K562 (cell line): ENCODE measurements around the gene CLTB. TPM values are rescaled to one million over a fixed set of nuclear protein-coding genes. Genes with fewer than 3 reads are reported as not detected.

ENCODE experiments used
- ATAC-seq: fragments of 200-7000 bp; cut with Tn5 transposase; 3 replicates; pipeline ENCODE4 v1.9.1; 2020; ENCODE audit warnings: moderate library complexity
- BruUV-seq: library from RNA; stranded (reverse); fragments of 400-500 nt; replicated peaks from 2 replicates; lab custom pipeline; 2021; lab: Mats Ljungman, UMichigan
- CTCF ChIA-PET: fragments of 300-600 bp; formaldehyde crosslinking; extraction: SDS; loops from one replicate; lab custom pipeline; 2021; ENCODE audit warnings: low intra/inter-chr PET ratio; lab: Yijun Ruan, JAX
- POLR2A ChIA-PET: fragments of 300-600, 350-650 bp; sonication (Branson Sonifier 250); formaldehyde crosslinking; extraction: SDS; loops from one replicate; lab custom pipeline; 2021; ENCODE audit warnings: antibody characterized with exemption, inconsistent platforms; lab: Yijun Ruan, JAX
- DNase-seq, 4 experiments: peaks; one replicate each; pipeline versions ENCODE4 v3.0.0 to v3.0.0-alpha.2; 2011 to 2018; ENCODE audit warnings: low spot score in 3 of 4, mixed read lengths in 3 of 4; ENCODE audit errors: extremely low read depth in 1 of 4
- FAIRE-seq: peaks from 2 replicates; lab custom pipeline; 2011; peaks lifted over from hg19 to GRCh38; lab: Jason Lieb, UNC
- H2AFZ ChIP-seq: 2 replicates; pipeline ENCODE4 v1.6.0; 2011; ENCODE audit warnings: low read depth, low read length, control low read depth, inconsistent platforms
- H3K27ac ChIP-seq: fragments of 200-600 bp; 3 replicates; pipeline ENCODE4 v1.8.0; 2011; ENCODE audit warnings: low read depth, mild to moderate bottlenecking, control low read depth, inconsistent platforms, low read length, moderate library complexity, mixed read lengths; ENCODE audit errors: extremely low read depth
- H3K27me3 ChIP-seq, 2 experiments: fragments of 300-600 bp in 1 of 2; 2 replicates in 1 of 2; 3 replicates in 1 of 2; pipeline versions ENCODE4 v1.6.0 to v1.8.0; 2011; ENCODE audit warnings: inconsistent platforms in 2 of 2, low read length in 2 of 2, mild to moderate bottlenecking in 1 of 2, mixed read lengths in 1 of 2, moderate library complexity in 1 of 2; ENCODE audit not compliant: control insufficient read depth in 2 of 2, insufficient read depth in 2 of 2
- H3K36me3 ChIP-seq: fragments of 300-600 bp; 3 replicates; pipeline ENCODE4 v1.8.0; 2011; ENCODE audit warnings: mild to moderate bottlenecking, low read length, inconsistent platforms; ENCODE audit not compliant: control insufficient read depth, insufficient read depth
- H3K4me1 ChIP-seq, 2 experiments: fragments of 200-600 bp in 1 of 2; replicated peaks in 1 of 2; 2 replicates in 1 of 2; 3 replicates in 1 of 2; pipeline versions ENCODE4 v1.5.1 to v1.8.0; 2011; ENCODE audit warnings: inconsistent platforms in 2 of 2, low read length in 2 of 2, mild to moderate bottlenecking in 1 of 2, mixed read lengths in 1 of 2, moderate library complexity in 1 of 2; ENCODE audit not compliant: control insufficient read depth in 2 of 2, insufficient read depth in 2 of 2
- H3K4me2 ChIP-seq: 2 replicates; pipeline ENCODE4 v1.6.1; 2011; ENCODE audit warnings: low read length, control low read depth, inconsistent platforms, mixed read lengths; ENCODE audit not compliant: insufficient read depth
- H3K4me3 ChIP-seq: fragments of 200-600 bp; sonication (generic), shearing (Covaris generic); 2 replicates; pipeline ENCODE4 v1.5.1; 2016; ENCODE audit warnings: control low read depth, inconsistent platforms
- H3K79me2 ChIP-seq: fragments of 200-600 bp; 3 replicates; pipeline ENCODE4 v1.8.0; 2011; ENCODE audit warnings: low read length, inconsistent platforms; ENCODE audit not compliant: control insufficient read depth, insufficient read depth
- H3K9ac ChIP-seq, 2 experiments: 2 replicates each; pipeline versions ENCODE4 v1.6.0 to v1.6.1; 2011; ENCODE audit warnings: low read depth in 2 of 2, low read length in 2 of 2, control low read depth in 1 of 2, inconsistent platforms in 1 of 2, mild to moderate bottlenecking in 1 of 2, mixed read lengths in 1 of 2; ENCODE audit not compliant: insufficient read depth in 1 of 2
- H3K9me1 ChIP-seq: one replicate; pipeline ENCODE4 v1.6.0; 2011; ENCODE audit warnings: inconsistent platforms, mild to moderate bottlenecking, low read length, moderate library complexity; ENCODE audit not compliant: control insufficient read depth, insufficient read depth
- H3K9me3 ChIP-seq: replicated peaks from 2 replicates; pipeline ENCODE4 v1.5.1; 2011; ENCODE audit warnings: low read depth, low read length, inconsistent platforms; ENCODE audit not compliant: control insufficient read depth, insufficient read depth
- H4K20me1 ChIP-seq: replicated peaks from 2 replicates; pipeline ENCODE4 v1.6.1; 2011; ENCODE audit warnings: low read length, inconsistent platforms, mixed read lengths; ENCODE audit not compliant: control insufficient read depth, insufficient read depth
- MTA3 ChIP-seq: fragments of 450-650 bp; formaldehyde crosslinking; IDR thresholded peaks from 2 replicates; pipeline ENCODE4 v1.6.1; 2017; ENCODE audit warnings: mild to moderate bottlenecking, borderline replicate concordance
- USF1 ChIP-seq: sonication (generic); formaldehyde crosslinking; IDR thresholded peaks from 2 replicates; pipeline ENCODE4 v1.9.0; 2022; ENCODE audit warnings: mild to moderate bottlenecking, missing genetic modification reagents
- WGBS: fragments of 100-300 bp; shearing (Covaris generic); methylation state at CpG from one replicate; pipeline ENCODE4 v1.1.6; 2016; ENCODE audit warnings: low coverage, mixed read lengths; ENCODE audit not compliant: insufficient coverage; ENCODE audit errors: missing lambda C conversion rate; 5-methylcytosine and 5-hydroxymethylcytosine counted together
- in situ Hi-C: fragments of 300-500 bp; cut with MboI; formaldehyde crosslinking; loops from 4 replicates; pipeline ENCODE4 v1.15.0; 2018; ENCODE audit warnings: inconsistent platforms, mixed read lengths
- intact Hi-C: fragments of 100-400 bp; cut with micrococcal nuclease; formaldehyde crosslinking; loops from 2 replicates; pipeline ENCODE4 v1.14.2; 2022
- polyA plus RNA-seq, 8 experiments: library from polyadenylated mRNA; depleted of rRNA in 4 of 8; stranded (reverse) in 5 of 8; unstranded in 3 of 8; fragments of >200 nt; fragmentation: Nextera tagmentation in 2 of 8; fragmentation: Illumina TruSeq in 1 of 8; extraction: Ambion mirVana in 2 of 8; extraction: Trizol in 1 of 8; gene quantifications; 2 replicates each; pipeline versions ENCODE4 v1.2.1 to v1.2.3, GENCODE V29; 2011 to 2014; ENCODE audit warnings: inconsistent platforms in 1 of 8, missing spikeins in 1 of 8
- total RNA-seq, 7 experiments: library from RNA; depleted of rRNA in 6 of 7; stranded (reverse); fragments of >200 nt in 6 of 7; fragmentation: Illumina TruSeq in 2 of 7; extraction: Trizol in 2 of 7; gene quantifications; 2 replicates each; pipeline versions ENCODE4 v1.2.1 to v1.2.3, GENCODE V29; 2011 to 2021; ENCODE audit warnings: low replicate concordance in 1 of 7

Gene CLTB
- total and polyA plus RNA-seq, 9 of the 15 experiments (the other 6 are each of a cell fraction or from before 2014, with no cell fraction given), result 1.8 to 117 (median 39.0) TPM

GRCh38 chr5:176416965-176417364, 626 bp upstream of the CLTB start:
- DNase-seq (no peak), FAIRE-seq (no peak), ATAC-seq (no peak)
- H4K20me1 ChIP-seq, result peaks cover 3% of the 10 kb centered on the region; the same call in 1 of the 2 replicates
- peak; percentile 41; the same call in 1 of the 2 replicates for TF ChIP-seq USF1 (CRISPR knock-in tag)
- TF ChIP-seq MTA3, result no peak
- H3K4me3 ChIP-seq, result no peak overlapping the region
- intact Hi-C loops, result loop anchor here (1.0 to 10.0 kb wide), 5 partner anchors 31 to 200 kb away; partner anchors contain the start of gene FAF2
- H3K9me3 ChIP-seq, result peaks cover 4% of the 10 kb centered on the region
- no peaks in the 10 kb centered on the region for H3K27me3 ChIP-seq
- H3K4me2 ChIP-seq, result peak overlapping the region; percentile 66
- peaks cover 4% of the 10 kb centered on the region for H3K9me1 ChIP-seq
- peak overlapping the region; percentile 15 to 49; a peak in 2 of 4 replicates for H3K9ac ChIP-seq
- 0 out of 3 replicates have a peak, but pooled peaks cover 4% of the 10 kb centered on the region for H3K36me3 ChIP-seq
- BruUV-seq, result no TSS peak
- in situ Hi-C loops, result no loop called here
- peaks cover 21% of the 10 kb centered on the region for H3K79me2 ChIP-seq
- ChIA-PET CTCF (interaction anchor here (0.6 to 1.7 kb wide), 7 partner anchors 126 to 194 kb away, joined by 3 to 11 read pairs (median 4); partner anchors contain the start of gene GPRIN1), POLR2A (interaction anchor here (0.6 to 1.7 kb wide), 3 partner anchors 10 to 364 kb away, joined by 3 to 6 read pairs (median 3); no protein-coding TSS in a partner anchor)
- WGBS, result 46% methylated on average over 10 of the region's 11 CpGs
- H3K4me1 ChIP-seq, result peaks cover 12 to 17% of the 10 kb centered on the region in 2 experiments; a peak in 4 of 5 replicates
- peak overlapping the region; percentile 93 for H2AFZ ChIP-seq
- no peak overlapping the region for H3K27ac ChIP-seq
